Measurements from ENCODE around the gene IDS. TPM values are rescaled to one million over a fixed set of nuclear protein-coding genes. Genes with fewer than 3 reads are reported as not detected.
"Not testable (repeated sequence)": the region's sequence is repeated elsewhere in the genome, so short reads cannot be mapped to it uniquely, and the experiment has no call there.

IDS gene
- total RNA-seq, 1 experiment from 2014 or later, result 29.9 TPM

GRCh38 chrX:149522916-149523315, 17.8 kb upstream of the IDS start:
- BruUV-seq (replicated peaks), result no TSS peak
- ChIA-PET POLR2A (no interaction called here), CTCF (interaction anchor here (1.1 kb wide), 1 partner anchor 416 kb away, joined by 3 read pairs; the partner anchor contains the start of gene EOLA2)
- no peak for DNase-seq (ENCODE audit: unreplicated experiment)
- TF ChIP-seq CTCF (IDR thresholded peaks at IDR 0.05; ENCODE audit: unreplicated experiment), result no peak
- no peak overlapping the region for H3K4me3 Mint-ChIP-seq (ENCODE audit: unreplicated experiment)
- no peaks in the 10 kb centered on the region for H3K36me3 Mint-ChIP-seq (ENCODE audit: insufficient read depth, unreplicated experiment)
- H3K27ac Mint-ChIP-seq (ENCODE audit: low read depth, unreplicated experiment), result no peak overlapping the region
- no peaks in the 10 kb centered on the region for H3K9me3 Mint-ChIP-seq (ENCODE audit: unreplicated experiment)
- no peaks in the 10 kb centered on the region for H3K27me3 Mint-ChIP-seq (ENCODE audit: insufficient read depth, unreplicated experiment)
- no peaks in the 10 kb centered on the region for H3K4me1 Mint-ChIP-seq (ENCODE audit: insufficient read depth, unreplicated experiment)
- intact Hi-C loops (cut with micrococcal nuclease), result no loop called here

GRCh38 chrX:149521438-149521837, 16.3 kb upstream of the IDS start:
- CTCF ChIA-PET, result interaction anchor here (0.7 kb wide), 1 partner anchor 9 kb away, joined by 4 read pairs; no protein-coding TSS in a partner anchor
- H3K4me3 Mint-ChIP-seq (ENCODE audit: unreplicated experiment), result no peak overlapping the region
- intact Hi-C loops (cut with micrococcal nuclease), result no loop called here
- H3K27ac Mint-ChIP-seq (ENCODE audit: low read depth, unreplicated experiment), result no peak overlapping the region
- no peaks in the 10 kb centered on the region for H3K9me3 Mint-ChIP-seq (ENCODE audit: unreplicated experiment)
- H3K4me1 Mint-ChIP-seq (ENCODE audit: insufficient read depth, unreplicated experiment), result no peaks in the 10 kb centered on the region
- DNase-seq (ENCODE audit: unreplicated experiment), result no peak
- TF ChIP-seq CTCF (IDR thresholded peaks at IDR 0.05; ENCODE audit: unreplicated experiment), result no peak
- no peaks in the 10 kb centered on the region for H3K36me3 Mint-ChIP-seq (ENCODE audit: insufficient read depth, unreplicated experiment)
- no peaks in the 10 kb centered on the region for H3K27me3 Mint-ChIP-seq (ENCODE audit: insufficient read depth, unreplicated experiment)
- BruUV-seq (replicated peaks), result no TSS peak
- POLR2A ChIA-PET, result no interaction called here

- H3K9me3 Mint-ChIP-seq (ENCODE audit: unreplicated experiment); intact Hi-C loops (cut with micrococcal nuclease); POLR2A ChIA-PET; CTCF ChIA-PET; H3K4me1 Mint-ChIP-seq (ENCODE audit: insufficient read depth, unreplicated experiment); BruUV-seq (replicated peaks); H3K27me3 Mint-ChIP-seq (ENCODE audit: insufficient read depth, unreplicated experiment); H3K4me3 Mint-ChIP-seq (ENCODE audit: unreplicated experiment); H3K27ac Mint-ChIP-seq (ENCODE audit: low read depth, unreplicated experiment); H3K36me3 Mint-ChIP-seq (ENCODE audit: insufficient read depth, unreplicated experiment): not testable (repeated sequence)
- peak; percentile 20 for DNase-seq (ENCODE audit: unreplicated experiment)
Observed at GRCh38 chrX:149520636-149521277, 15.7 kb upstream of the IDS start.

GRCh38 chrX:149518236-149518635, 13.1 kb upstream of the IDS start:
- ChIA-PET CTCF (no interaction called here), POLR2A (no interaction called here)
- intact Hi-C loops (cut with micrococcal nuclease), result no loop called here
- DNase-seq (ENCODE audit: unreplicated experiment), result peak; percentile 16
- no TSS peak for BruUV-seq (replicated peaks)
- Mint-ChIP-seq H3K4me1 (ENCODE audit: insufficient read depth, unreplicated experiment) (no peaks in the 10 kb centered on the region), H3K9me3 (ENCODE audit: unreplicated experiment) (no peaks in the 10 kb centered on the region), H3K4me3 (ENCODE audit: unreplicated experiment) (no peak overlapping the region), H3K27me3 (ENCODE audit: insufficient read depth, unreplicated experiment) (no peaks in the 10 kb centered on the region), H3K36me3 (ENCODE audit: insufficient read depth, unreplicated experiment) (peaks cover 7% of the 10 kb centered on the region), H3K27ac (ENCODE audit: low read depth, unreplicated experiment) (no peak overlapping the region)
- TF ChIP-seq CTCF (IDR thresholded peaks at IDR 0.05; ENCODE audit: unreplicated experiment), result no peak

Measured in MCF 10A (cell line).